Epithelial cell of proximal tubule (primary cell): ENCODE measurements around the gene CHD9NB. TPM values are rescaled to one million over a fixed set of nuclear protein-coding genes. Genes with fewer than 3 reads are reported as not detected.

Source experiments
- DNase-seq: peaks from one replicate; pipeline ENCODE4 v3.0.0-alpha.2; 2011; ENCODE audit warnings: low read depth
- H3K4me3 ChIP-seq: 2 replicates; pipeline ENCODE4 v1.5.1; 2011; ENCODE audit warnings: low read depth, mild to moderate bottlenecking, low read length
- CTCF ChIP-seq: conservative IDR thresholded peaks from 2 replicates; pipeline ENCODE4 v1.5.1; 2012; ENCODE audit warnings: low read depth, mild to moderate bottlenecking, low read length
- total RNA-seq: library from RNA; depleted of rRNA; stranded (reverse); fragments of >200 nt; gene quantifications from 2 replicates; pipeline ENCODE4 v1.2.3, GENCODE V29; 2015

CHD9NB gene
- total RNA-seq, 1 donor from 2014 or later, result 1.5 TPM

DNA sequence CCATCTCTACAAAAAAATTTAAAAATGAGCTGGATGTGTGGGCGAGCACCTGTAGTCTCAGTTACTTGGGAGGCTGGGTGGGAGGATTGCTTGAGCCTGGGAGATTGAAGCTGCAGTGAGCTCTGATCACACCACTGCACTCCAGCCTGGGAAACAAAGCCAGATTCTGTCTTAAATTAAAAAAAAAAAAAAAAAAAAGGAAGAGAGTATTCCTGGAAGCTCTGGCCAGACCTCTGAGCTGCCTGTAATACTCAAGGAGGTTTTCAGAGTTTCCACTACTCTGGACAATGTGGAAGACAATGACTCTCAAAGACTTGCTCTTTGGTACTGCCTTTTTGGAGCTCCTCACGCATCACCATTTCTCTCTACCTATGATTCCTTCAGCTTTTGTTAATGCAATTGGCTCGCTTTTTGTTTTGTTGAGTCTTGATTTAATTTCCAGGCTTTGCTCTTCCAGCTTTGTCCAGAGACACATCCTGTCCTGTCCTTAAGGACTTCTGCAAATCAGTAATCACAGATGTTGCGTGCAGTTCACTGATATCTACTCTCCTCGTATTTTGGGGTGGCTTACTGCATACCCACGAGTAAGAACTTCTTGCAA lies 12.9 kb upstream of the CHD9NB start:
- no peak overlapping the region for H3K4me3 ChIP-seq
- no peak for TF ChIP-seq CTCF
- no peak for DNase-seq

DNA sequence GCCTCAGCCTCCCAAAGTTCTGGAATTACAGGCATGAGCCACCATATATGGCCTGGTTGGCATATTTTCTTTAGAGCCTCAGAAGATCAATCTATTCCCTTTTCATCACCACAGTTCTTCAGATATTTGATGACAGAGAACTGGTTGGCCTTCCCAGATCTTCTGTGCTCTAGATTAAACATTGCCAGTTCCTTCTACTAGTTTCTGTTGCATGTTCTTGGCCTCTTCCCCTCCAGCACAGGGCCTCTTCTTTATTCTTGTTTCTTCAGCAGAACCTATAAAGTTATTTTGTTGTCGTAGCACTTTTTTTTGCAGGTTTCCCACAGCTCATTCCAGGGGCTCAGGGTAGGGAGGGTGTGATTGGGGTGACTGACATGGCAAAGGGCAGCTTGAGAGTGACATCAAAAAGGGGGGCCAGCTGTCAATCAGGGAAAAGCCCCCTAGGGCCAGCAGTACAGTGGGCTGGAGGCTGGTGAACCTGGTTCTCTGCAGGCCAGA lies 11.4 kb upstream of the CHD9NB start:
- DNase-seq, result no peak
- no peak for TF ChIP-seq CTCF
- no peak overlapping the region for H3K4me3 ChIP-seq

DNA sequence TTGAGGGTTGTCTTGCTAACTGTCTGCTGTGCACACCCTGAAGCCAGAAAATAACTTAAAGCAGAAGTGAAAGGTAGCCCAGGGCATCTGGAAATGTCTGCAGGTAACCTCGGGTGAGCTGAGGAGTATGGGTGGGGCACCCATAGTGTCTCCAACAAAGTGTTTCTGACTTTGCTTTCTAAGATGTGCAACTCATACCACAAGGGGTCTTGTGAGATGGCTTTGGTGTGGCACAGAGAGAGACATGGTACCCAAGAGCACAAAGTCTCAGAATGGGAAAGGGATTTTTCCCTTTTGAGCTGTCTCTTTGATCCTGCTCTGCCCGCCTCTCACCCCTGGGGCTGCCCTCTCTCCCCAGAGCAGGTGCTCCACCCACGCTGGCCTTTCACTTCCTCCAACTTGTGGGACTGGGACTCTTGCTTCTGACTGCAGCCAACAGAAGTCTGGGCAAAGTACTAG lies 9.0 kb upstream of the CHD9NB start:
- no peak for TF ChIP-seq CTCF
- H3K4me3 ChIP-seq, result no peak overlapping the region
- no peak for DNase-seq

DNA sequence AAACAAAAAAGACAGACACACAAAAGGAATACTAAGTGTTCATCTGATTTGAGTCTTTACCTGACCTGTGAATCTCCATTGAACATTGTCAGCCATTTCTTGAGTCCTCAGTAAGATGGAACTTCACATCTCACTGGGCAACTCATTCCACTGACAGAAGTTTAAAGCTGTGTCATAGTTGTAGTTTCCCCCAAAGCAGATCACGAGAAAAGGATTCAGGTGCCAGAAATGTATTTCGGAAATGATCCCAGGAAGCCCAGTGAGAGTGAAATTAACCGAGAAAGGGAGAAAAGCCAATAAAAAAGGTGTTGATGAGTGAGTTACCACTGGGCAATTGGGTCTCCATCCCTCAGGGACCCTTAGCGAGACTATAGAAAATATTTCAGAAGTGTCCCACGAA lies 8.6 kb upstream of the CHD9NB start:
- DNase-seq, result no peak
- no peak overlapping the region for H3K4me3 ChIP-seq
- no peak for TF ChIP-seq CTCF

DNA sequence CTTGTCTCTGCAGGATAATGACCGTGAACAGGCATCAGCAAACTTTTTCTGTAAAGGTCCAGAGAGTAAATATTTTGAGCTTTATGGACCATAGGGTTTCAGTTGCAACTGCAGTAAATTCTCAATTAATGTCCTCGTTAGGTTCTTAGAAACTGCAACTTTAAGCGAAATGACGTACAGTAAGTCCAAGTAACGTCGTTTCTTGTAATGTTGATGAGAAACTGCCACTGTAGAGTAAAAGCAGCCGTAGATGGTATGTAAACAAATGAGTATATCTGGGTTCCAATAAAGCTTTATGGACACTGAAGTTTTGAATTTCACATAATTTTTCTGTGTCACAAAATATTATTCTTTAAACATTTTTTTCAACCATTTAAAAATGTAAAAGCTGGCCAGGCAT lies 7.0 kb upstream of the CHD9NB start:
- no peak for DNase-seq
- H3K4me3 ChIP-seq, result no peak overlapping the region
- no peak for TF ChIP-seq CTCF

- TF ChIP-seq CTCF, result no peak
- no peak overlapping the region for H3K4me3 ChIP-seq
- DNase-seq, result no peak
These were observed 6.2 kb upstream of the CHD9NB start for GRCh38 chr16:53058882-53059281.

DNA sequence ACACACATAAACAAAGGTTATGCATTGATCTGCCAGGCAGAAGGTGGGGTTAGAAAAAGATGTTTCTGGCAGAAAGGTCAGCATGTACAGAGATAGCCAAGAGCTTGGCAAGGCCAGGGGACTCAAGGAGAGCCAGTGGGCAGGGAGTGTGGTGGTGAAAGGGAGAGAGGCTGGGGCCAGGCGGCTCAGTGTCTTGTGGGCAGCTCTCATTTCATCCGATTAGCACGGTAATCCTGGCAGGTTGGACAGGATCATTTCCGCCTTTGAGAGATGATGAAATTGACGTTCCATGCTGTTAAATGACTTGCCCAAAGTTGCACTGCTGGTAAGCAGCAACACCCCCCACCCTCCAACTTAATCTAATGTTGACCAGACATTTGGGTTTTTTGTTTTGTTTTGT lies 5.7 kb upstream of the CHD9NB start:
- TF ChIP-seq CTCF, result no peak
- H3K4me3 ChIP-seq, result no peak overlapping the region
- no peak for DNase-seq
